H1 (cell line): ENCODE results near the gene PGGHG. TPM values are rescaled to one million over a fixed set of nuclear protein-coding genes. Genes with fewer than 3 reads are reported as not detected.

ENCODE experiments used
- EZH2 ChIP-seq: fragments of 200-600 bp; sonication (generic); IDR thresholded peaks from 2 replicates; pipeline ENCODE4 v1.7.1; 2012; ENCODE audit warnings: low read depth, mild to moderate bottlenecking, moderate library complexity, low read length, inconsistent platforms; ENCODE audit not compliant: severe bottlenecking
- SUZ12 ChIP-seq: fragments of 200-600 bp; sonication (generic); IDR thresholded peaks from 2 replicates; pipeline ENCODE4 v1.6.1; 2012; ENCODE audit warnings: mild to moderate bottlenecking, inconsistent platforms, low read length, moderate library complexity, mixed read lengths
- polyA plus RNA-seq, 7 experiments: library from polyadenylated mRNA; depleted of rRNA in 3 of 7; stranded (reverse) in 5 of 7; unstranded in 2 of 7; fragments of >200 nt in 5 of 7; fragments of 200-250 nt in 2 of 7; gene quantifications; 1 replicate in 5 of 7; 2 replicates in 1 of 7; 4 replicates in 1 of 7; pipeline versions ENCODE4 v1.2.1 to v1.2.3, GENCODE V29; 2011 to 2013; ENCODE audit warnings: missing spikeins in 2 of 7, mixed read lengths in 2 of 7
- total RNA-seq: library from RNA; stranded (reverse); fragmentation: NEBNext Ultra II Directional; extraction: Animal tissue kit (Norgen Biotek cat#: 25700); gene quantifications from 2 replicates; pipeline ENCODE4 v1.2.1, GENCODE V29; 2021

The PGGHG gene
- total and polyA plus RNA-seq, 2 of the 8 experiments (the other 6 are each of a cell fraction or from before 2014, with no cell fraction given) = 34.8 to 60.7 TPM

- TF ChIP-seq SUZ12 (no peak), EZH2 (no peak)
Observed at GRCh38 chr11:241634-242033, 47.3 kb upstream of the PGGHG start (continued).
